GM12878 (cell line): ENCODE measurements around the gene MAGI1. TPM values are rescaled to one million over a fixed set of nuclear protein-coding genes. Genes with fewer than 3 reads are reported as not detected.

Experiments used
- HDAC6 ChIP-seq: fragments of 200-600 bp; sonication (generic); IDR thresholded peaks from one replicate; pipeline ENCODE4 v1.8.0; 2017; ENCODE audit warnings: antibody characterized with exemption; ENCODE audit not compliant: unreplicated experiment
- IRF4 ChIP-seq: IDR thresholded peaks from 2 replicates; pipeline ENCODE4 v1.6.1; 2011; ENCODE audit warnings: low read depth, low read length
- MTA3 ChIP-seq: IDR thresholded peaks from 2 replicates; pipeline ENCODE4 v1.6.1; 2012; ENCODE audit warnings: low read length, inconsistent platforms, borderline replicate concordance
- MYB ChIP-seq: fragments of 150-350 bp; IDR thresholded peaks from 2 replicates; pipeline ENCODE4 v1.6.1; 2014; ENCODE audit warnings: mild to moderate bottlenecking, low read depth, low read length, borderline replicate concordance
- NFIC ChIP-seq: IDR thresholded peaks from 2 replicates; pipeline ENCODE4 v1.6.1; 2012; ENCODE audit warnings: low read depth, mild to moderate bottlenecking, inconsistent platforms, low read length, moderate library complexity
- NR2C1 ChIP-seq: fragments of 450-650 bp; IDR thresholded peaks from 2 replicates; pipeline ENCODE4 v1.6.1; 2017; ENCODE audit warnings: antibody characterized with exemption, mild to moderate bottlenecking, moderate library complexity
- NR2C2 ChIP-seq: IDR thresholded peaks from 2 replicates; pipeline ENCODE4 v1.6.1; 2011; ENCODE audit warnings: borderline replicate concordance, low read depth; ENCODE audit not compliant: control insufficient read depth, insufficient read length
- ZBED1 ChIP-seq: IDR thresholded peaks from 2 replicates; pipeline ENCODE4 v1.6.1; 2016; ENCODE audit warnings: borderline replicate concordance
- ZNF24 ChIP-seq: fragments of 450-650 bp; IDR thresholded peaks from 2 replicates; pipeline ENCODE4 v1.6.1; 2017; ENCODE audit warnings: antibody characterized with exemption, mild to moderate bottlenecking
- polyA plus RNA-seq, 11 experiments: library from polyadenylated mRNA; depleted of rRNA in 4 of 11; unstranded in 6 of 11; stranded (reverse) in 5 of 11; fragments of >200 nt; fragmentation: Nextera tagmentation in 4 of 11; fragmentation: Illumina TruSeq in 1 of 11; extraction: Ambion mirVana in 4 of 11; extraction: Trizol in 1 of 11; gene quantifications; 1 replicate in 1 of 11; 2 replicates in 10 of 11; pipeline versions ENCODE4 v1.2.1 to v1.2.3, GENCODE V29; 2011 to 2016; ENCODE audit warnings: inconsistent platforms in 2 of 11, missing spikeins in 2 of 11, low read depth in 1 of 11
- total RNA-seq, 4 experiments: library from RNA; depleted of rRNA in 3 of 4; stranded (reverse); fragments of >200 nt in 3 of 4; fragmentation: Illumina TruSeq in 1 of 4; extraction: Trizol in 1 of 4; gene quantifications; 2 replicates each; pipeline versions ENCODE4 v1.2.1 to v1.2.3, GENCODE V29; 2013 to 2021
- TF ChIP-seq, protein P1 (sequence below): fragments of 450-650 bp; conservative IDR thresholded peaks from 2 replicates; pipeline ENCODE4 v1.6.1; 2017; ENCODE audit warnings: mild to moderate bottlenecking, moderate library complexity
- TF ChIP-seq, protein P2 (sequence below): IDR thresholded peaks from 2 replicates; pipeline ENCODE4 v1.6.1; 2012; ENCODE audit warnings: mild to moderate bottlenecking, low read depth, low read length
- TF ChIP-seq, protein P3 (sequence below): fragments of 450-650 bp; IDR thresholded peaks from 2 replicates; pipeline ENCODE4 v1.6.1; 2017; ENCODE audit warnings: borderline replicate concordance
- TF ChIP-seq, protein P4 (sequence below): IDR thresholded peaks from 2 replicates; pipeline ENCODE4 v1.6.1; 2011; ENCODE audit warnings: low read depth, mild to moderate bottlenecking, low read length, moderate library complexity, borderline replicate concordance; ENCODE audit errors: extremely low read depth

Gene MAGI1
- total and polyA plus RNA-seq, 10 of the 15 experiments (the other 5 are each of a cell fraction or from before 2014, with no cell fraction given) = 0.02 to 3.3 (median 0.29) TPM; not detected in 1

DNA sequence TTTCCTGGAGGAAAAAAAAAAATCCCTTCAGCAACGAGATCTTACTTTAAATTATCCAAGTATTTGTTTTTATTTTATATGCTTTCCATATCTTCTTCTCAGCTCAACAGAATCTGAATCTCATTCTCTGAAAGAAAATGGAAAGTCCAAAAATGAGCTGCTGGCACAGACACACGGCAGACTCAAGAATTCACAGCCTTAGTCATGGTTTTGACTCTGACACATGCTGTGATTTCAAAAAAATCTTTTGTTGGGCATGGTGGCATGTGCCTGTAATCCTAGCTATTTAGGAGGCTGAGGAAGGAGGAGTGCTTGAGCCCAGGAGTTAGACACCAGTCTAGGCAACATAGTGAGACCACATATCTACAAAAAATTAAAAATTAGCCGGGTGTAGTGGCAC is 565.0 kb downstream of the MAGI1 start (continued):
- TF ChIP-seq, protein P1, sequence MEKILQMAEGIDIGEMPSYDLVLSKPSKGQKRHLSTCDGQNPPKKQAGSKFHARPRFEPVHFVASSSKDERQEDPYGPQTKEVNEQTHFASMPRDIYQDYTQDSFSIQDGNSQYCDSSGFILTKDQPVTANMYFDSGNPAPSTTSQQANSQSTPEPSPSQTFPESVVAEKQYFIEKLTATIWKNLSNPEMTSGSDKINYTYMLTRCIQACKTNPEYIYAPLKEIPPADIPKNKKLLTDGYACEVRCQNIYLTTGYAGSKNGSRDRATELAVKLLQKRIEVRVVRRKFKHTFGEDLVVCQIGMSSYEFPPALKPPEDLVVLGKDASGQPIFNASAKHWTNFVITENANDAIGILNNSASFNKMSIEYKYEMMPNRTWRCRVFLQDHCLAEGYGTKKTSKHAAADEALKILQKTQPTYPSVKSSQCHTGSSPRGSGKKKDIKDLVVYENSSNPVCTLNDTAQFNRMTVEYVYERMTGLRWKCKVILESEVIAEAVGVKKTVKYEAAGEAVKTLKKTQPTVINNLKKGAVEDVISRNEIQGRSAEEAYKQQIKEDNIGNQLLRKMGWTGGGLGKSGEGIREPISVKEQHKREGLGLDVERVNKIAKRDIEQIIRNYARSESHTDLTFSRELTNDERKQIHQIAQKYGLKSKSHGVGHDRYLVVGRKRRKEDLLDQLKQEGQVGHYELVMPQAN = no peak
- TF ChIP-seq MTA3 (no peak), ZNF24 (no peak), IRF4 (no peak), NFIC (no peak), NR2C1 (no peak), HDAC6 (no peak), ZBED1 (no peak), NR2C2 (no peak), MYB (no peak)
- TF ChIP-seq, protein P2, sequence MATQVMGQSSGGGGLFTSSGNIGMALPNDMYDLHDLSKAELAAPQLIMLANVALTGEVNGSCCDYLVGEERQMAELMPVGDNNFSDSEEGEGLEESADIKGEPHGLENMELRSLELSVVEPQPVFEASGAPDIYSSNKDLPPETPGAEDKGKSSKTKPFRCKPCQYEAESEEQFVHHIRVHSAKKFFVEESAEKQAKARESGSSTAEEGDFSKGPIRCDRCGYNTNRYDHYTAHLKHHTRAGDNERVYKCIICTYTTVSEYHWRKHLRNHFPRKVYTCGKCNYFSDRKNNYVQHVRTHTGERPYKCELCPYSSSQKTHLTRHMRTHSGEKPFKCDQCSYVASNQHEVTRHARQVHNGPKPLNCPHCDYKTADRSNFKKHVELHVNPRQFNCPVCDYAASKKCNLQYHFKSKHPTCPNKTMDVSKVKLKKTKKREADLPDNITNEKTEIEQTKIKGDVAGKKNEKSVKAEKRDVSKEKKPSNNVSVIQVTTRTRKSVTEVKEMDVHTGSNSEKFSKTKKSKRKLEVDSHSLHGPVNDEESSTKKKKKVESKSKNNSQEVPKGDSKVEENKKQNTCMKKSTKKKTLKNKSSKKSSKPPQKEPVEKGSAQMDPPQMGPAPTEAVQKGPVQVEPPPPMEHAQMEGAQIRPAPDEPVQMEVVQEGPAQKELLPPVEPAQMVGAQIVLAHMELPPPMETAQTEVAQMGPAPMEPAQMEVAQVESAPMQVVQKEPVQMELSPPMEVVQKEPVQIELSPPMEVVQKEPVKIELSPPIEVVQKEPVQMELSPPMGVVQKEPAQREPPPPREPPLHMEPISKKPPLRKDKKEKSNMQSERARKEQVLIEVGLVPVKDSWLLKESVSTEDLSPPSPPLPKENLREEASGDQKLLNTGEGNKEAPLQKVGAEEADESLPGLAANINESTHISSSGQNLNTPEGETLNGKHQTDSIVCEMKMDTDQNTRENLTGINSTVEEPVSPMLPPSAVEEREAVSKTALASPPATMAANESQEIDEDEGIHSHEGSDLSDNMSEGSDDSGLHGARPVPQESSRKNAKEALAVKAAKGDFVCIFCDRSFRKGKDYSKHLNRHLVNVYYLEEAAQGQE = no peak
- TF ChIP-seq, protein P3, sequence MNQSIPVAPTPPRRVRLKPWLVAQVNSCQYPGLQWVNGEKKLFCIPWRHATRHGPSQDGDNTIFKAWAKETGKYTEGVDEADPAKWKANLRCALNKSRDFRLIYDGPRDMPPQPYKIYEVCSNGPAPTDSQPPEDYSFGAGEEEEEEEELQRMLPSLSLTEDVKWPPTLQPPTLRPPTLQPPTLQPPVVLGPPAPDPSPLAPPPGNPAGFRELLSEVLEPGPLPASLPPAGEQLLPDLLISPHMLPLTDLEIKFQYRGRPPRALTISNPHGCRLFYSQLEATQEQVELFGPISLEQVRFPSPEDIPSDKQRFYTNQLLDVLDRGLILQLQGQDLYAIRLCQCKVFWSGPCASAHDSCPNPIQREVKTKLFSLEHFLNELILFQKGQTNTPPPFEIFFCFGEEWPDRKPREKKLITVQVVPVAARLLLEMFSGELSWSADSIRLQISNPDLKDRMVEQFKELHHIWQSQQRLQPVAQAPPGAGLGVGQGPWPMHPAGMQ = no peak
- TF ChIP-seq, protein P4, sequence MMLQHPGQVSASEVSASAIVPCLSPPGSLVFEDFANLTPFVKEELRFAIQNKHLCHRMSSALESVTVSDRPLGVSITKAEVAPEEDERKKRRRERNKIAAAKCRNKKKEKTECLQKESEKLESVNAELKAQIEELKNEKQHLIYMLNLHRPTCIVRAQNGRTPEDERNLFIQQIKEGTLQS = no peak
